AG08396 (cell line): ENCODE measurements around the gene ONECUT3.

Source experiments
- DNase-seq: peaks from one replicate; pipeline ENCODE4 v3.0.0; 2012; ENCODE audit warnings: low spot score, mixed read lengths

ONECUT3 gene

GRCh38 chr19:1739960-1740629 is 13.2 kb upstream of the ONECUT3 start:
- no peak for DNase-seq

- no peak for DNase-seq
Measured at GRCh38 chr19:1742989-1743696, 10.2 kb upstream of the ONECUT3 start.

GRCh38 chr19:1744133-1744665 is 9.1 kb upstream of the ONECUT3 start:
- no peak for DNase-seq

- no peak for DNase-seq
Measured at GRCh38 chr19:1744822-1745563, 8.3 kb upstream of the ONECUT3 start.

GRCh38 chr19:1745589-1746031 is 7.7 kb upstream of the ONECUT3 start:
- DNase-seq, result no peak

GRCh38 chr19:1746401-1747284 is 6.7 kb upstream of the ONECUT3 start:
- peak; percentile 67 for DNase-seq

GRCh38 chr19:1747285-1748114 is 5.8 kb upstream of the ONECUT3 start:
- DNase-seq, result peak; percentile 91

- no peak for DNase-seq
Measured at GRCh38 chr19:1748115-1748872, 5.0 kb upstream of the ONECUT3 start.

GRCh38 chr19:1748873-1749341 is 4.4 kb upstream of the ONECUT3 start:
- no peak for DNase-seq

- DNase-seq, result no peak
Measured at GRCh38 chr19:1749373-1750342, 3.6 kb upstream of the ONECUT3 start.

GRCh38 chr19:1750343-1751021 is 2.8 kb upstream of the ONECUT3 start:
- no peak for DNase-seq

- DNase-seq, result no peak
Measured at GRCh38 chr19:1751367-1752008, 1.8 kb upstream of the ONECUT3 start.

- no peak for DNase-seq
Measured at GRCh38 chr19:1752009-1752756, 1.1 kb upstream of the ONECUT3 start.

- DNase-seq, result no peak
Measured at GRCh38 chr19:1754018-1754635, 821 bp downstream of the ONECUT3 start.

- DNase-seq, result no peak
Measured at GRCh38 chr19:1754636-1755466, 1.5 kb downstream of the ONECUT3 start.
